GM19395 (cell line): ENCODE data around the gene SNCA.

Experiments
- ATAC-seq: cut with Tn5 transposase; IDR thresholded peaks from one replicate; pipeline ENCODE4 v1.9.1; 2021; ENCODE audit warnings: mild to moderate bottlenecking, moderate library complexity; ENCODE audit not compliant: unreplicated experiment

The SNCA gene

GRCh38 chr4:89712827-89713226 lies 124.1 kb downstream of the SNCA start:
- no peak for ATAC-seq

DNA sequence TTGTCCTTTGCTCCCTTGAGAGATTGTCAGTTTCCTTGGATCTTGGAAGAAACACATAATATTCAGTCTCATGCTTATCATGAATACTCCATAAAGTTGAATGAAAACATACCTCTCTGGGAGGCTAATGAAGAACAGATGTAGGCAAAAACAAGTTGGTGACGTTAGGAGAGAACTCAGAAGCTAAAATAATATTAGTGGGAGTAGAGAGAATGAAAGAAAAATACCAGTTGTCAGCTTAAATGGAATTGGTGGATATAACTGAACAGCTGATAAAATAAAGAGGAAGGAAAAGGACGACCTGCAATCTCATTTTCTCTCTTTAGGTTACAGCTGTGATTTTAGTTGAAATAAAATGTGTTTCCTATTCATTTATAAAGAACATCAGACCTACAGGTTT lies 124.8 kb downstream of the SNCA start:
- no peak for ATAC-seq

DNA sequence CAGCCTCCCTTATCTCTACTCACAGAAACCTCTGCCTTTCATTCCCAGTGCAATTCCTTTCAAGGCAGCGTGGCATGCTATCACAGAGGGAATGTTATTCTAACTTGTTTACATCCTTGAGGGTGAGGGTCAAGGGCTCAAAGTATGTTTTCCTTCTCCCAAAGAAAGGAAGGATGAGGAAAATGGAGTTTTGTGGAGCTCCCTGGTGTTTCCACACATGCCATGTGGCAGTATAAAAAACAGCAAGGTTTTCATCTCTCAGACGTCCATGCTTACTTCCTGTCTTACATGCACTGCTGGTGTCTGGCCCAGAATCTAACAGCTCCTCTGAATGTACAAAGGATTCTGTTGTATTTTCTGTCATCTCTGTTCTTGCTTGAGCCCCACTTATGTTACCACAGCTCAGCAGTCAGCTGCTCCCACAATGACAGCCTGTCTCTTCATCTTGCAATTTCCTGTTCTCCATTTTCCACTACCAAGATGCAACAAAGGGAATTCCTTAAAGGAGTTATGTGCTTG lies 128.0 kb downstream of the SNCA start:
- no peak for ATAC-seq

- ATAC-seq, result no peak
These were observed 129.5 kb downstream of the SNCA start for GRCh38 chr4:89707467-89707866.

DNA sequence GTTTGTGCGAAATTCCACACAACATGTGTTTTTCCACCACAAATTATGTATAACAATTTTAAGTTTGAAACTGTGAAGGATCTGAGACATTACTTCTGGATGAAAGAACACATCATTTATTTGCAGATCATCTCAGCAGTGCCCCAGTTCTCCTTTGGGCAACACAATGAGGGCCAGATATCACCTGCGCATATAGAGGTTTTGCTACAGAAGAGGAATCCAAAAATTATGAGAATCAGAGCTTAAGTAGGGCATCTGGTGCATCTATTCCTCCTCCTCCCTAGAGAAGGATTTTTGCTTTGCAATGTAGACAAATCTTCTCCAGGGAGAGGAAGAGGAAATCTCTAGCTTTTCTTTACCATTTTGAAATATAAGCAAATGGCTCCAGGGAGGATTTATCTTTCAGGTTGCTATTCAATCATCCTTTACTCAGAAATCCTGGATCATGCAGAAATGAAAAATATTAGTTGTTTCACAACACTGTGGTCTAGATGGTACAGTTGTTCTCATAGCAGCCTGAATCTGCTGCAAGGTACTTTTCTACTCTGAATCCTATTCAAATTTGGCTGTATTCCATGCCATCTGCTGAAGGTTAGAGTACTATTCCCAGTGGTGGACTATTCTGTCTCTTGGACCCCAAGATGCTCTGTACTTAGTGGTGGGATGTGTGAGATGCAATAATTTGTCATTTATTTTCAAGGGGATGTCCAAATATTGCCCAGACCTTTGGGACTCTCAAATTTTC lies 132.1 kb downstream of the SNCA start:
- ATAC-seq, result no peak

- ATAC-seq, result no peak
These were observed 133.0 kb downstream of the SNCA start for GRCh38 chr4:89703829-89704590.

DNA sequence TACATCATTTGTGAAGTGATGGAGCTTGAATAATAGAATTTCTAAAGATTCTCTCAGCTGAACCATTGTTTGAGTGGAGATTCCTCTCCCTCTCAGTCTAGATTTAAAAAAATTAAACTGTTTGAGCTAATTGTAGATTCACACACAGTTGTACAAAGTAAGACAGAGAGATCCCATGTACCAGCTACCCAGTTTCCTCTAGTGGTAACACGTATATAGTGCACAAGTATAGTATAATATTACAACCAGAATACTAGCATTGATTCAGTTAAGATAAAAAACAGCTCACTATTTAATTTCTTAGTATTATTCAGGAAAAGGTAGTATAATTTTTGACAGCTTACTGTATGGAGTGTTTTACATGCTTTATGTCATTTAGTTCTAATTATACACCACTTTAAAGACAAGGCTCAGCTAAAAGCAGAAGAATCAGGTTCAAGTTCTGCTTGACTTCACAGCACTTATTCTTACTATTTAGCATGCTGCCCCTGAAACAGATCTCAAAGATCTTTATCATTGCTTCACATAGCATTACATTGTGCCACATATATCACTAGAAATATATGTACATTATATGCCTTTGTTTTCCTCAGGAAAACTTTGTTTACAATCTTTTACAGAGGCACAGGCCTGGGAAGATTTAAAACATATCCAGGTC lies 136.1 kb downstream of the SNCA start:
- ATAC-seq, result no peak

DNA sequence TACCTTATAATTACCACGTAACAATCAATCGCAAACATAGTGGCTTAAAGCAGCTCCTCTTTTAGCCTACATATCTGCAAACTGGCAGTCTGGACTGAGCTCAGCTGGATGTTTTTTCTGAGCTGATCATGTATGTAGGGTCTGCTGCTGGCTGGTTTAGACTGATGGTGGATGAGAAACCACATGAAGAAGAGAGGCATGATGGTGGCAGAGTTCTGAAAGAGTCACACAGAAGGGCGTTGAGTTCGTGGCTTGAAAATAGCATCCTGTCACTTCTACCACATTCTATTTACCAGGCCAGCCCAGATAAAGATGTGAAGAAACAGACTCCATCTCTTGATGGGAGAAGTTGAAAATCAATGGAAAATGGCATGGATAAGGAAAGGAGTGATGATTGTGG lies 151.3 kb downstream of the SNCA start:
- no peak for ATAC-seq

GRCh38 chr4:89685277-89685676 lies 151.7 kb downstream of the SNCA start:
- no peak for ATAC-seq

GRCh38 chr4:89684536-89684935 lies 152.4 kb downstream of the SNCA start:
- no peak for ATAC-seq

GRCh38 chr4:89682808-89683207 lies 154.2 kb downstream of the SNCA start:
- no peak for ATAC-seq

GRCh38 chr4:89681671-89682070 lies 155.3 kb downstream of the SNCA start:
- no peak for ATAC-seq

DNA sequence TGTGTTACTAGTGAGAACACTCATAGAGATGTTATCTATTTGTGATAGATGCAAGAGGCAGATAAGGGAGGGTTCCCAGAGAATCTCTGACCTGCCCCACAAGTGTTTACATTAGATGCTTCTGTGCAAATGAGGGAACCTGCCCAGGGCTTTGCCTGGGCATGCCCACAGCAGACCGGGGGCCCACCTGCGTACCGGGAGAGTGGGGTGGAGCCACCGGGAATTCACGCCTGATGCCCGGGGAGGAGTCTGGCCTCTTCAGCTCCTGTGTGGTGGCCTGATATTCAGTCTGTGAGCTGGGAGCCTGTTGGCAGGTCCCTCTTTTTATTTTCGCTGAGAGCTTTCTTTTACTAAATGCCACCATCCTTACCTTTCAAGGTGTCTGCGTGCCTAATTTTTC lies 155.7 kb downstream of the SNCA start:
- ATAC-seq, result no peak

DNA sequence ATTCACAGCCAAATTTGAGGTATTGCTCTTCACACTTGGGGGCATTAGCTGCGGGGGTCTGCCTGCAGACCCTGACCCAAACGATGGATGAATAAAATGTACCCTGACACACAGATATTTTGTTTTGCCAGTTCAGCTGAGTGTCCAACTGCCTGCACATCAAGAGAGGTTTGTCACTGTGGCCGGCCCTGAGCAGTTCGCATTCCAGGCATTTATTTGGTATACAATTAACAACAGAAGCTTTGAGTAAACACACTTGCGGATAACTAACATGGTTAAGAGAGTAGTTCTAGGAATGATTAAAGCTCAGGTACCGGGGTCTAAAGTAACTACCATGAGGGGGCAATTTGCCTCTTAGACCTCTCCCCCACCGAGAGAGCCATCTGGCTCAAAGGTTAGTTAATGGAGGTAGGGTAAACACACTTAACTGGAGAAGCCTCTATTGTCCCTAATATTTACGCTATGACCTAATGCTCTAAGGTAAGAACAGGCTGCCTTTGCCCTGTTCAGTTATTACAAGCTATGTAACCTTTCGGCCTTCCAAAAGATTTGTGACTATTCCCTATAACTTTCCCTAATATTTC lies 162.0 kb downstream of the SNCA start:
- no peak for ATAC-seq
